Diencephalon (tissue), 1 donor: Measurements from ENCODE around the gene STOML3. TPM values are rescaled to one million over a fixed set of nuclear protein-coding genes. Genes with fewer than 3 reads are reported as not detected.

Source experiments
- total RNA-seq: library from RNA; depleted of rRNA; stranded (reverse); fragments of >200 nt; gene quantifications from one replicate; pipeline ENCODE4 v1.2.3, GENCODE V29; 2014

STOML3 gene, protein sequence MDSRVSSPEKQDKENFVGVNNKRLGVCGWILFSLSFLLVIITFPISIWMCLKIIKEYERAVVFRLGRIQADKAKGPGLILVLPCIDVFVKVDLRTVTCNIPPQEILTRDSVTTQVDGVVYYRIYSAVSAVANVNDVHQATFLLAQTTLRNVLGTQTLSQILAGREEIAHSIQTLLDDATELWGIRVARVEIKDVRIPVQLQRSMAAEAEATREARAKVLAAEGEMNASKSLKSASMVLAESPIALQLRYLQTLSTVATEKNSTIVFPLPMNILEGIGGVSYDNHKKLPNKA
- total RNA-seq: 1.6 TPM

DNA sequence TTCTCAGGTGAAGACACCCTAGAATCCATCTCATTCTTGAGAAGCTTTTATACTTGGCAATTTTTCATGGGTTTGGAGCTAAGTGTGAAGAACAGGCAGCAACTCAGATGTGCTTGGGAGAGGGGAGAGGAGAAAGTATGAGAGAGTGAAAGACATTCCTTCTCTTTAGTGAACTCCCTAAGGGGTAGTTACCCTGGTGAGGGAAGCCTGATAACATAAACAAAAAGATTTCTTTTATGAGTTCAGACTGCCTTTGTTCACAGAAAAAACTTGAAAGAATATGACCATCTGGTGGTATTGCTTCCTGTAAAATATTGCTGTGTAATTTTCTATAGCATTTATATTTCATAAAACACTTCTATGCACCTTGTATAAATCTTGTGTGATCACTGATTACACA is at the start of gene STOML3:
TSS of gene STOML3 (minus strand) at position 139 of the 400 bp plus-strand sequence. CDS start at position 29, 110 bp downstream.

GRCh38 chr13:39037880-39038568 is 47.4 kb upstream of the STOML3 start, which contains the start of the genes NHLRC3 and PROSER1:
TSS of gene NHLRC3 (plus strand) at chr13:39038456. CDS start at chr13:39038640, 184 bp downstream.
TSS of gene PROSER1 (minus strand) at chr13:39038089. CDS start at chr13:39037242, 847 bp downstream.

Other genes with a start within 250 kb of the STOML3 start
- gene PROSER1, start 47.3 kb upstream of the STOML3 start, total RNA-seq: 21.2 TPM
- 44.8 TPM for gene NHLRC3, start 47.6 kb upstream of the STOML3 start, total RNA-seq